ENCODE data around the gene PTDSS2.
"Not testable (repeated sequence)": the region's sequence is repeated elsewhere in the genome, so short reads cannot be mapped to it uniquely, and the experiment has no call there.

PTDSS2 gene

DNA sequence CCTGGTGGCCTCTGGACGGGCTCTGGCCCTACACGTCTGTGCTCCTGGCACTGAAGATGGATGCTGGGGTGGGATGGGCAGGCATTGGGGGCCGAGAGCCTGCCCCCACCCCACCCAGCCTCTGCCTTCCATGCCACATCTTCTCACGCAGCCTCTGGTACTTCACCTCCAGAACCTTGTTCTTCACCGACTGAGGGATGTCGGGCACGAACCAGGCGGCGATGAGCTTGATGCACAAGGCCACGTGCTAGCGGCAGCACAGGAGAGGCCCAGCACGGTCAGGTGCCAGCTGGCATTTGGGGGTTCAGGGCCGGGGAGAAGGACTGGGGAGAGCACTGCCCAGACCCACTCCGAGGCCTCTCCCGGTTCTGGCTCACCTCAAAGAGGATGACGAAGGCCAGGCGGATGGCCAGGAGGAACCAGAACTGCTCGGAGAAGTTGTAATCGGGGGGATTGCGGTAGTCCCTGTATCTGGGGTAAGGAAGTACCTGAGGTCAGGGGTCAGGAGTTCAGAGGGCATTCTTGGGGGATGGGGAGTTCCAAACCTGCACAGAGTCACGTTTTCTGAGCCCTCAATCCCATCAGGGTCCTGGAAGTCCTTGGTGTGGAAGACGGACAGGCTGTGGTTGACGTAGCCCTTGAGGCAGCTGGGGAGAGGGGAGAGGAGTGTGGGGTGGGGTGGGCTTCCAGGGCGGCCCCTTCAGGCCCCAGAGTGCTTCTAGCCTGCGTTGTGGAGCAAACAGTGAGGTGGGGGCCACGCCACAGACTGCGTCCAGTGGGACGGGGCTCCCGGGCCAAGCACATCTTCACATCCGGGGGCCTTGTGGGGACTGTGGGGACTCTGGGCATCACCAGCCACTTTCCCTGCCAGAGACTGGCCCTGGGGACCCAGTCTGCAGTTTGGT is 31.5 kb upstream of the PTDSS2 start:
- Histone ChIP-seq H3K27me3 (ENCODE audit: insufficient read depth, low read length) (peaks cover 50% of the 10 kb centered on the region), H3K9me3 (ENCODE audit: low read length) (no peaks in the 10 kb centered on the region), H2AFZ (ENCODE audit: low read depth, low read length) (no peak overlapping the region), H3K4me3 (ENCODE audit: low read length) (no peak overlapping the region), H3K36me3 (ENCODE audit: insufficient read depth, low read length) (no peaks in the 10 kb centered on the region), H3K4me1 (ENCODE audit: insufficient read depth, low read length) (no peaks in the 10 kb centered on the region)

- Histone ChIP-seq H2AFZ (ENCODE audit: low read depth, low read length) (no peak overlapping the region), H3K27me3 (ENCODE audit: insufficient read depth, low read length) (peaks cover 47% of the 10 kb centered on the region), H3K4me3 (ENCODE audit: low read length) (no peak overlapping the region), H3K4me1 (ENCODE audit: insufficient read depth, low read length) (no peaks in the 10 kb centered on the region), H3K36me3 (ENCODE audit: insufficient read depth, low read length) (no peaks in the 10 kb centered on the region), H3K9me3 (ENCODE audit: low read length) (no peaks in the 10 kb centered on the region)
Measured at GRCh38 chr11:419248-420005, 30.7 kb upstream of the PTDSS2 start.

DNA sequence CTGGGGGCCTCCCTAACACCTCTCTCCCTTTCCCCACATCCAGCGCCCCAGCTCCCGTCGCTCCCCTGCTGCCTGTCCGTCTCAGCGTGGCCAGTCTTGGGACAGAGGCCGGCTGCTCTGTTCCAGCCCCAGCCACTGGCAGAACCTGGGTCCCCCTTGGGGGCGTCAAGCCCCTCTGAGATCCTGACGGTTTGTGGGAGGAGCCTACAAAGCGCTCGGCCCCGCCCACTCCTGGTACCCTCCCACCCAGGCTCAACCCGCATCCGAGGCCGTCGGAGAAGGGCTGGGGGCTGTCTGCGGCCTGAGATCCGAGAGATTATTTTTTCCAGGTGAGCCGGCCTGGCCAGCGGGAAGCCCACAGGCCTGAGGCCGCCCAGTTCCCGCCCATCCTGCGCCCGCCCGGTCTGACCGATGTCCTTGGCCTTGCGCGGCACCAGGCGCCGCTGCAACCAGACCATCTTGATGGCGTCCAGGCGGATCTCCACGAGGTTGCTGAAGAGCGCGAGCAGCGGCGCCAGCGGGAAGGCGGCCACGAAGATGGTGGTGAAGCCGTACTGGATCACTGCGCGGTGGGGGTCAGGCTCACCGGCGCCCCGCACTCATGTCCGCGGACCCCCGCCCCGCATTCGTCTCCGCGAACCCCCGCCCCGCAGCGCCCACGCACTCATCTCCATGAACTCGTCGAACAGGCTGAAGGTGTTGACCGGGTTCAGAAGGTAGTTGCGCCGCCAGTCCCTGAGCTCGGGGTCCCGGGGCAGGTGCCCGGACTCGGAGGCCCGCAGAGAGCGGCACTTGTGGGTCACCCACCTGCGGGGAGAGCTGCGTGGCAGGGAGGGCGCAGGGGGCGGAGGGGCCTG is 29.8 kb upstream of the PTDSS2 start:
- Histone ChIP-seq H3K4me1 (ENCODE audit: insufficient read depth, low read length) (no peaks in the 10 kb centered on the region), H2AFZ (ENCODE audit: low read depth, low read length) (no peak overlapping the region), H3K27me3 (ENCODE audit: insufficient read depth, low read length) (peaks cover 39% of the 10 kb centered on the region), H3K9me3 (ENCODE audit: low read length) (no peaks in the 10 kb centered on the region), H3K36me3 (ENCODE audit: insufficient read depth, low read length) (no peaks in the 10 kb centered on the region), H3K4me3 (ENCODE audit: low read length) (no peak overlapping the region)

GRCh38 chr11:420911-421321 is 29.2 kb upstream of the PTDSS2 start:
- H2AFZ ChIP-seq (ENCODE audit: low read depth, low read length): no peak overlapping the region
- H3K4me1 ChIP-seq (ENCODE audit: insufficient read depth, low read length): no peaks in the 10 kb centered on the region
- no peak overlapping the region for H3K4me3 ChIP-seq (ENCODE audit: low read length)
- no peaks in the 10 kb centered on the region for H3K9me3 ChIP-seq (ENCODE audit: low read length)
- no peaks in the 10 kb centered on the region for H3K36me3 ChIP-seq (ENCODE audit: insufficient read depth, low read length)
- H3K27me3 ChIP-seq (ENCODE audit: insufficient read depth, low read length): peaks cover 33% of the 10 kb centered on the region

DNA sequence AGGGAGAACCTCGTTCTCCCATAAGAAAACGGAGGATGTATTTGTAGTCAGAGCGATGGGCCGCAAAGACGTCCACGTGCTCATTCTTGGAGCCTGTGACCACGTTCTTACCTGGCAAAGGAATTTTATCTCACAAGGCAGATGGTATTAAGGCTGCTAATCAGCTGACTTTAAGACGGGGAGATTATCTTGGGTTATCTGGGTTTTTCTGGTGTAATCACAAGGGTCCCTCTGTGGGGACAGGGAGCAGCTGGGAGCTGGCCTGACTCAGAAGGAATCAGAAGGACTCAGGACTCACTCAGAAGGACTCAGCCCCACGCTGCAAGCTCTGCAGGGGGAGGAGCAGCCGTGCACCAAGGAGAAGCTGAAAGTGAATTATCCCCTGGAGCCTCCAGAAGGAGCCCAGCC is 27.8 kb upstream of the PTDSS2 start:
- H3K27me3 ChIP-seq (ENCODE audit: insufficient read depth, low read length): peaks cover 20% of the 10 kb centered on the region
- H2AFZ ChIP-seq (ENCODE audit: low read depth, low read length): no peak overlapping the region
- H3K9me3 ChIP-seq (ENCODE audit: low read length): peaks cover 2% of the 10 kb centered on the region
- H3K4me1 ChIP-seq (ENCODE audit: insufficient read depth, low read length): no peaks in the 10 kb centered on the region
- H3K4me3 ChIP-seq (ENCODE audit: low read length): no peak overlapping the region
- H3K36me3 ChIP-seq (ENCODE audit: insufficient read depth, low read length): no peaks in the 10 kb centered on the region

GRCh38 chr11:424232-424631 is 25.8 kb upstream of the PTDSS2 start:
- Histone ChIP-seq H3K9me3 (ENCODE audit: low read length) (peaks cover 3% of the 10 kb centered on the region), H3K4me1 (ENCODE audit: insufficient read depth, low read length) (no peaks in the 10 kb centered on the region), H3K27me3 (ENCODE audit: insufficient read depth, low read length) (peaks cover under 1% of the 10 kb centered on the region), H3K36me3 (ENCODE audit: insufficient read depth, low read length) (no peaks in the 10 kb centered on the region), H2AFZ (ENCODE audit: low read depth, low read length) (no peak overlapping the region), H3K4me3 (ENCODE audit: low read length) (no peak overlapping the region)

DNA sequence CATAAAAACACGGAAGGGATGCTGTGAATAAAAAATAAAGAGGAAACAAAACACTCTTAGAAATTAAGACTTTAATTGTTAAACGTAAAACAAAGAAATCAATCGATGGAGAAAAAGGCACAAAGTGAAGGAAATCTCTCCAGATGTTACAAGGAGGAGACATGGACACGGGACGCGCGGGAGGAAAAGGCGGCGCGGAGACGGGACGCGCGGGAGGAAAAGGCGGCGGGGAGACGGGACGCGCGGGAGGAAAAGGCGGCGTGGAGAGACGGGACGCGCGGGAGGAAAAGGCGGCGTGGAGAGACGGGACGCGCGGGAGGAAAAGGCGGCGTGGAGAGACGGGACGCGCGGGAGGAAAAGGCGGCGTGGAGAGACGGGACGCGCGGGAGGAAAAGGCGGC is 25.3 kb upstream of the PTDSS2 start:
- H3K36me3 ChIP-seq (ENCODE audit: insufficient read depth, low read length); H3K27me3 ChIP-seq (ENCODE audit: insufficient read depth, low read length); H3K4me3 ChIP-seq (ENCODE audit: low read length): not testable (repeated sequence)

GRCh38 chr11:425301-425700 is 24.8 kb upstream of the PTDSS2 start:
- Histone ChIP-seq H3K36me3 (ENCODE audit: insufficient read depth, low read length) (no peaks in the 10 kb centered on the region), H3K4me3 (ENCODE audit: low read length) (no peak overlapping the region), H3K27me3 (ENCODE audit: insufficient read depth, low read length) (no peaks in the 10 kb centered on the region), H3K9me3 (ENCODE audit: low read length) (peaks cover 7% of the 10 kb centered on the region), H2AFZ (ENCODE audit: low read depth, low read length) (no peak overlapping the region), H3K4me1 (ENCODE audit: insufficient read depth, low read length) (no peaks in the 10 kb centered on the region)

More for the DNA sequence above, 25.3 kb upstream of the PTDSS2 start:
- H3K4me1 ChIP-seq (ENCODE audit: insufficient read depth, low read length); H2AFZ ChIP-seq (ENCODE audit: low read depth, low read length); H3K9me3 ChIP-seq (ENCODE audit: low read length): not testable (repeated sequence)

DNA sequence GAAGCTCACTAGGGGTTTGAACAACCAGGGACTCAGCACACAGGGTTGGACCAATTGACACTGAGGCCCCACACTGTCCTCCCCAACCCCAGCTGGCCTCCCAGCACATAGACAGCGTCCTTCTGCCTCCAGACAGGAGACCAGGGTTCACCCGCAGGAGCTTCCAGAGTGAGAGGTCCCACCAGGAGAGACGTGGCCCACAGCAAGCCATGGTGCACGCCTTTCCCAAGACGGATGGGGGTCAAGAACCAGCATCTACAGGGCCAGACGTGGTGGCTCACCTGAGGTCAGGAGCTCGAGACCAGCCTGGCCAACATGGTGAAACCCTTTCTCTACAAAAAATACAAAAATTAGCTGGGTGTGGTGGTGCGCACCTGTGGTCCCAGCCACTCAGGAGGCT is 23.2 kb upstream of the PTDSS2 start:
- Histone ChIP-seq H3K9me3 (ENCODE audit: low read length) (peaks cover 7% of the 10 kb centered on the region), H3K4me1 (ENCODE audit: insufficient read depth, low read length) (no peaks in the 10 kb centered on the region), H3K36me3 (ENCODE audit: insufficient read depth, low read length) (no peaks in the 10 kb centered on the region), H2AFZ (ENCODE audit: low read depth, low read length) (no peak overlapping the region), H3K4me3 (ENCODE audit: low read length) (no peak overlapping the region), H3K27me3 (ENCODE audit: insufficient read depth, low read length) (no peaks in the 10 kb centered on the region)

- H3K4me3 ChIP-seq (ENCODE audit: low read length): no peak overlapping the region
- no peaks in the 10 kb centered on the region for H3K36me3 ChIP-seq (ENCODE audit: insufficient read depth, low read length)
- no peaks in the 10 kb centered on the region for H3K27me3 ChIP-seq (ENCODE audit: insufficient read depth, low read length)
- no peaks in the 10 kb centered on the region for H3K4me1 ChIP-seq (ENCODE audit: insufficient read depth, low read length)
- H2AFZ ChIP-seq (ENCODE audit: low read depth, low read length): no peak overlapping the region
- H3K9me3 ChIP-seq (ENCODE audit: low read length): peaks cover 7% of the 10 kb centered on the region
Measured at GRCh38 chr11:428295-428694, 21.8 kb upstream of the PTDSS2 start.

DNA sequence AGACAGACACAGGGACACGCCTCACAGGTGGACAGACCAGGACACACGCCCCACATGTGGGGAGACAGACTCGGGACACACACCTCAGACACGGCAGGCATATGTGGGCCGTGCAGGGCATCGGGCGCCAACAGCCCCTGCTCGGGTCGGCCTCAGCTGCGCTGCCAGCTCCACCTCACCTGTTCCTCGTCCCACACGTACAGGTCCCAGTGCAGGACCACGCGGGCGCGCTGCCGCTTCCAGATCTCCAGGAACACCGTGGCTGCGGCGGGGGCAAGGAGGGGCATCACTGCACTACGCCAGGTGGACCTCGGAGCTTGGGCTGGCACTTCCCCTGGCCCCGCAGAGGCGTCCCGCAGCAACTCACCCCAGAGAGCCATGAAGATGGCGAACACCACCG is 20.7 kb upstream of the PTDSS2 start:
- Histone ChIP-seq H3K9me3 (ENCODE audit: low read length) (peaks cover 7% of the 10 kb centered on the region), H2AFZ (ENCODE audit: low read depth, low read length) (no peak overlapping the region), H3K4me3 (ENCODE audit: low read length) (no peak overlapping the region), H3K27me3 (ENCODE audit: insufficient read depth, low read length) (no peaks in the 10 kb centered on the region), H3K4me1 (ENCODE audit: insufficient read depth, low read length) (no peaks in the 10 kb centered on the region), H3K36me3 (ENCODE audit: insufficient read depth, low read length) (no peaks in the 10 kb centered on the region)

GRCh38 chr11:429931-430456 is 20.1 kb upstream of the PTDSS2 start:
- H2AFZ ChIP-seq (ENCODE audit: low read depth, low read length): no peak overlapping the region
- no peaks in the 10 kb centered on the region for H3K27me3 ChIP-seq (ENCODE audit: insufficient read depth, low read length)
- H3K36me3 ChIP-seq (ENCODE audit: insufficient read depth, low read length): no peaks in the 10 kb centered on the region
- no peak overlapping the region for H3K4me3 ChIP-seq (ENCODE audit: low read length)
- H3K9me3 ChIP-seq (ENCODE audit: low read length): peaks cover 7% of the 10 kb centered on the region
- no peaks in the 10 kb centered on the region for H3K4me1 ChIP-seq (ENCODE audit: insufficient read depth, low read length)

Data from neuron (in vitro differentiated cells).